IPS-20b (cell line): Measurements from ENCODE around the gene LRRC18.

Experiments used
- H3K27ac ChIP-seq: one replicate; pipeline ENCODE4 v1.5.1; 2013; ENCODE audit warnings: low read length
- H3K27me3 ChIP-seq: 2 replicates; pipeline ENCODE4 v1.6.1; 2013; ENCODE audit warnings: mild to moderate bottlenecking, low read length, inconsistent platforms; ENCODE audit not compliant: insufficient read depth
- H3K36me3 ChIP-seq: 2 replicates; pipeline ENCODE4 v1.6.1; 2013; ENCODE audit warnings: low read depth, mild to moderate bottlenecking, inconsistent platforms, low read length, moderate library complexity; ENCODE audit not compliant: insufficient read depth
- H3K4me1 ChIP-seq: 2 replicates; pipeline ENCODE4 v1.6.1; 2013; ENCODE audit warnings: mild to moderate bottlenecking, control low read depth, inconsistent platforms, low read length, moderate library complexity; ENCODE audit not compliant: insufficient read depth
- H3K4me3 ChIP-seq: 2 replicates; pipeline ENCODE4 v1.5.1; 2013; ENCODE audit warnings: mild to moderate bottlenecking, low read length, inconsistent platforms
- H3K9ac ChIP-seq: 2 replicates; pipeline ENCODE4 v1.6.1; 2013; ENCODE audit warnings: low read depth, mild to moderate bottlenecking, inconsistent platforms, low read length, moderate library complexity
- H3K9me3 ChIP-seq: 2 replicates; pipeline ENCODE4 v1.6.1; 2013; ENCODE audit warnings: mild to moderate bottlenecking, low read depth, low read length, inconsistent platforms; ENCODE audit not compliant: insufficient read depth

LRRC18 gene

GRCh38 chr10:48968036-48968435, 28.4 kb upstream of the LRRC18 start:
- no peaks in the 10 kb centered on the region for H3K9me3 ChIP-seq
- no peak overlapping the region for H3K4me3 ChIP-seq
- no peaks in the 10 kb centered on the region for H3K36me3 ChIP-seq
- H3K4me1 ChIP-seq = no peaks in the 10 kb centered on the region
- no peaks in the 10 kb centered on the region for H3K27me3 ChIP-seq
- H3K27ac ChIP-seq = no peak overlapping the region
- no peak overlapping the region for H3K9ac ChIP-seq

GRCh38 chr10:48965460-48965859, 25.8 kb upstream of the LRRC18 start:
- Histone ChIP-seq H3K4me3 (no peak overlapping the region), H3K9me3 (no peaks in the 10 kb centered on the region), H3K36me3 (no peaks in the 10 kb centered on the region), H3K27ac (no peak overlapping the region), H3K4me1 (no peaks in the 10 kb centered on the region), H3K9ac (no peak overlapping the region), H3K27me3 (no peaks in the 10 kb centered on the region)

- Histone ChIP-seq H3K4me3 (no peak overlapping the region), H3K9me3 (no peaks in the 10 kb centered on the region), H3K36me3 (no peaks in the 10 kb centered on the region), H3K27ac (no peak overlapping the region), H3K27me3 (no peaks in the 10 kb centered on the region), H3K9ac (no peak overlapping the region), H3K4me1 (no peaks in the 10 kb centered on the region)
Measured at GRCh38 chr10:48964038-48964437, 24.4 kb upstream of the LRRC18 start.

DNA sequence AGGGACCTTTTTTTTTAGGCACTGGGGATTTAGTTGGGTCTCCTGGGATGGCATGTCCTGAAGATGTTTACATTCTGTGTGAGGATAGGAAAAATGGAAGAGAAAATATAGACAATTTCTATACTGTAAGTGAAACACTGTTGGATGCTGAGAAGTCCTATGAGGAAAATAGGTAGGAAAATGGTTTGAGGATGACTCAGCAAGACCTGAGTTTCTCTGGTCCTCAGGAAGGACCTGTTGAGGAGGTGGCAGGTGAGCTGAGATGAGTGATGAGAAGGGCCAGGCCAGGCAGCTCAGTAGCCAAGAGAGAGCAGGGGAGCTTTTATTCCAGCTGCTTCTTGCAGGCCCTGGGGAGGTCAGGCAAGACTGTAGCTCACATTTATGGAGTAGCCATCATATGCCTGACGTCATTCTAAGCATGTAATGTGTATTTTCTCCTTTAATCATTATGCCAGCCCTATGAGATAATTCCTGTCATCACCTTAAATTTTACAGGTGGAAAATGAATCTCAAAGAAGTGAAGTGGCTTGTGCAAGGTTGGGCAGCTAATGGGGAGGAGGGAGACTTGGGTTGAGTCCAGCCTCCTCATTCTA, 19.1 kb upstream of the LRRC18 start:
- H3K27ac ChIP-seq = no peak overlapping the region
- H3K4me3 ChIP-seq = no peak overlapping the region
- H3K4me1 ChIP-seq = no peaks in the 10 kb centered on the region
- H3K9me3 ChIP-seq = no peaks in the 10 kb centered on the region
- H3K36me3 ChIP-seq = no peaks in the 10 kb centered on the region
- H3K9ac ChIP-seq = no peak overlapping the region
- H3K27me3 ChIP-seq = no peaks in the 10 kb centered on the region

DNA sequence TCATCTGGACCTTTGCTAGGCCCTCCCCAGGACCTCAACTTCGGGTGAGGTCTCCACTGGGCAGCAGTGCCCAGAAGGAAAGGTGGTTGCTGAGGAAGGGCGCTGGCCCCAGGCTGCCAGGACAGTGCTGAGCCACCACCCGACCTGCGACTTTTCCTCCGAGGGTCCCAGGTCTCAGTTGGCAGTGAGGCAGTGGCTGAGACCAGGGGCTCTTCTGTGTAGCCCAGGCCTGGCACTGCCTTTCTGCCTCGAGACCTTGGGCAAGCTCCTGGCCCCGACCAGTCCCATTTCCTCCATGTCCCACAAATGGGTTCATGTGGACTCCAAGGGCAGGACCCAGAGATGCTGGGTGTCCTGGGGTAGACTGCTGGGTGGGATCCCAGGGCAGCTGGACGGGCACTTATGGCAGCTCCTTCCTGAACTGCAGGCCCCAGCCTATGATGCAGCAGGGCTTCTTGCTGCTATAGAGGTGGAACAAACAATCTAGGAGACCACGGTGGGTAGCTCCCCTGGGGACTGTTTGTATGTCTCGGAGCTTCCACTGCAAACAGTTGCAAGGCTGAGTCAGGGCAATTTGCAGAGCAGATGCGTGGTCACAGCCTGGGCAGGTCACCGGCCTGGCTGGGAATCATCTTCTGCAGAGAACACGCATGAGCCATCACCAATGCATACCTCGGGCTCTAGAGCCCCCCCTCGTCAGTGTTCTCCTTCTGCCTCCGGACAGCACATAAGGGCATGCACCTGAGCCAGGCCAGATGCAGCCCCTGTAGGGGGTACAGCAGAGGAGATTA, 17.9 kb upstream of the LRRC18 start:
- H3K36me3 ChIP-seq = no peaks in the 10 kb centered on the region
- no peaks in the 10 kb centered on the region for H3K9me3 ChIP-seq
- H3K4me1 ChIP-seq = no peaks in the 10 kb centered on the region

DNA sequence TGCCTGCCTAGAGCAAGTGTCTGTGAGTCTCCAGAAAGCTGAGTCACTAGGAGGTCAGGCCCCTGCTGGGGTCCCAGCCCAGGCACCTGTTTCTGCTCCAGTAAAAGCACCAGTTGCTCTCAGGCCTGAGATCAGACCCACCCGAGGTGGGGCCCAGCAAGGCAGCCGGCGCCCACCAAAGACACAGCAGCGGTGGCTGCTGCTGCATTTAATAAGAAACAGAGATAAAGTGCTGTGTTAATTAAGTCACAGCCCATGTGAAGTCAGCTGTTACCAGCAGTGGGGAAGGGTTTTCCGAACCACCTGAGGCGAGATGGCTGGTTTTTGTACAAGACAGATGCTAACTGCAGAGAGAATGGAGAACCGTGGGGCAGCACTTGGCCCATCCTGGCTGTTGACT, 12.1 kb upstream of the LRRC18 start:
- Histone ChIP-seq H3K4me3 (no peak overlapping the region), H3K27me3 (no peaks in the 10 kb centered on the region), H3K9me3 (no peaks in the 10 kb centered on the region)

More for the DNA sequence above, 17.9 kb upstream of the LRRC18 start:
- Histone ChIP-seq H3K27ac (no peak overlapping the region), H3K9ac (no peak overlapping the region), H3K4me3 (no peak overlapping the region), H3K27me3 (no peaks in the 10 kb centered on the region)

GRCh38 chr10:48948470-48949037, 8.9 kb upstream of the LRRC18 start:
- Histone ChIP-seq H3K9me3 (no peaks in the 10 kb centered on the region), H3K4me1 (no peaks in the 10 kb centered on the region), H3K36me3 (no peaks in the 10 kb centered on the region), H3K4me3 (no peak overlapping the region), H3K27ac (no peak overlapping the region), H3K27me3 (no peaks in the 10 kb centered on the region), H3K9ac (no peak overlapping the region)

More for the DNA sequence above, 12.1 kb upstream of the LRRC18 start:
- no peaks in the 10 kb centered on the region for H3K4me1 ChIP-seq
- H3K36me3 ChIP-seq = no peaks in the 10 kb centered on the region
- H3K9ac ChIP-seq = no peak overlapping the region
- H3K27ac ChIP-seq = no peak overlapping the region

GRCh38 chr10:48947690-48948469, 8.2 kb upstream of the LRRC18 start:
- Histone ChIP-seq H3K4me3 (no peak overlapping the region), H3K36me3 (no peaks in the 10 kb centered on the region), H3K27me3 (no peaks in the 10 kb centered on the region), H3K27ac (no peak overlapping the region), H3K9me3 (no peaks in the 10 kb centered on the region), H3K9ac (no peak overlapping the region), H3K4me1 (no peaks in the 10 kb centered on the region)

- Histone ChIP-seq H3K27ac (no peak overlapping the region), H3K36me3 (no peaks in the 10 kb centered on the region), H3K27me3 (no peaks in the 10 kb centered on the region), H3K4me3 (no peak overlapping the region), H3K4me1 (no peaks in the 10 kb centered on the region), H3K9me3 (no peaks in the 10 kb centered on the region), H3K9ac (no peak overlapping the region)
Measured at GRCh38 chr10:48946891-48947500, 7.4 kb upstream of the LRRC18 start.

DNA sequence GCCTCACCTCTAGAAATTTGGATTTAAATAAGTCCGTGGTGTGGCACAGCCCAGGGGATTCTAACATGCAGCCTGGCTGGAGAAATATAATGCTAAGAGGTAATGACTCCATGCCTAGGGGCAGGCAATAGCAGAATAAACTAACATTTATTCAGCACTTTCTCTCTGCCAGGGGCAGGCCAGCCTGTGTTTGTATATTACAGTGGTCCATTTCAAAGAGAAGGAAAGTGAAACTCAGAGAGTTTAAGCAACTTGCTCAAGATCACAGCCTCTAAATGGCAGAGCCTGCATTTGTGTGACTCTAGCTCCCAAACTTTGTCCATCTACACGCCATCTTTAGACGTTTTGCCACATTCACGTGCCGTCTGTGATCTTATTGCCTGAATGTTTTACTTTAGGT, 6.7 kb upstream of the LRRC18 start:
- no peaks in the 10 kb centered on the region for H3K9me3 ChIP-seq
- no peak overlapping the region for H3K27ac ChIP-seq
- no peaks in the 10 kb centered on the region for H3K27me3 ChIP-seq
- no peak overlapping the region for H3K9ac ChIP-seq
- H3K4me3 ChIP-seq = no peak overlapping the region
- no peaks in the 10 kb centered on the region for H3K4me1 ChIP-seq
- no peaks in the 10 kb centered on the region for H3K36me3 ChIP-seq

- H3K4me1 ChIP-seq = no peaks in the 10 kb centered on the region
Measured at GRCh38 chr10:48945441-48946130, 5.9 kb upstream of the LRRC18 start.

More at GRCh38 chr10:48945441-48946130, 5.9 kb upstream of the LRRC18 start:
- Histone ChIP-seq H3K4me3 (no peak overlapping the region), H3K9ac (no peak overlapping the region), H3K27me3 (no peaks in the 10 kb centered on the region), H3K27ac (no peak overlapping the region), H3K9me3 (no peaks in the 10 kb centered on the region), H3K36me3 (no peaks in the 10 kb centered on the region)
